Measurements from ENCODE around the gene GRK4.

The GRK4 gene

GRCh38 chr4:3073158-3074077 is 110.0 kb downstream of the GRK4 start:
- peak overlapping the region; percentile 55 to 76 for H3K4me3 ChIP-seq (ENCODE audit: low read depth in 1 of 2, low read length in 2 of 2)
- no peaks in the 10 kb centered on the region for H3K9me3 ChIP-seq (ENCODE audit: control insufficient read depth in 1 of 2, low read length in 2 of 2)
- H3K36me3 ChIP-seq (ENCODE audit: control insufficient read depth in 1 of 2, insufficient read depth in 2 of 2, low read length in 2 of 2), result no peaks in the 10 kb centered on the region
- peaks cover 0 to 21% of the 10 kb centered on the region in 2 donors for H3K4me1 ChIP-seq (ENCODE audit: control insufficient read depth in 1 of 2, insufficient read depth in 2 of 2, low read length in 2 of 2)
- H3K27ac ChIP-seq (ENCODE audit: low read length), result no peak overlapping the region
- H3K27me3 ChIP-seq (ENCODE audit: low read depth, low read length), result no peaks in the 10 kb centered on the region

GRCh38 chr4:3074078-3074845 is 110.9 kb downstream of the GRK4 start, which contains the start of the genes HTT and HTT-AS:
TSS of gene HTT (plus strand) at chr4:3074681. CDS start at chr4:3074826, 145 bp downstream.
TSS of gene HTT-AS (minus strand) at chr4:3074538.
- H3K36me3 ChIP-seq (ENCODE audit: control insufficient read depth in 1 of 2, insufficient read depth in 2 of 2, low read length in 2 of 2), result no peaks in the 10 kb centered on the region
- no peaks in the 10 kb centered on the region for H3K9me3 ChIP-seq (ENCODE audit: control insufficient read depth in 1 of 2, low read length in 2 of 2)
- H3K27ac ChIP-seq (ENCODE audit: low read length), result peak within 1 kb of the TSS; percentile 95
- H3K4me1 ChIP-seq (ENCODE audit: control insufficient read depth in 1 of 2, insufficient read depth in 2 of 2, low read length in 2 of 2), result peaks cover 0 to 21% of the 10 kb centered on the region in 2 donors
- H3K4me3 ChIP-seq (ENCODE audit: low read depth in 1 of 2, low read length in 2 of 2), result peak within 1 kb of the TSS; percentile 90 to 93
- no peaks in the 10 kb centered on the region for H3K27me3 ChIP-seq (ENCODE audit: low read depth, low read length)

GRCh38 chr4:3074846-3075651 is 111.7 kb downstream of the GRK4 start:
- peak overlapping the region; percentile 90 to 93 for H3K4me3 ChIP-seq (ENCODE audit: low read depth in 1 of 2, low read length in 2 of 2)
- H3K27me3 ChIP-seq (ENCODE audit: low read depth, low read length), result no peaks in the 10 kb centered on the region
- H3K4me1 ChIP-seq (ENCODE audit: control insufficient read depth in 1 of 2, insufficient read depth in 2 of 2, low read length in 2 of 2), result peaks cover 0 to 21% of the 10 kb centered on the region in 2 donors
- peak overlapping the region; percentile 95 for H3K27ac ChIP-seq (ENCODE audit: low read length)
- H3K9me3 ChIP-seq (ENCODE audit: control insufficient read depth in 1 of 2, low read length in 2 of 2), result no peaks in the 10 kb centered on the region
- H3K36me3 ChIP-seq (ENCODE audit: control insufficient read depth in 1 of 2, insufficient read depth in 2 of 2, low read length in 2 of 2), result no peaks in the 10 kb centered on the region

GRCh38 chr4:3075652-3075981 is 112.2 kb downstream of the GRK4 start:
- H3K4me1 ChIP-seq (ENCODE audit: control insufficient read depth in 1 of 2, insufficient read depth in 2 of 2, low read length in 2 of 2), result peaks cover 0 to 21% of the 10 kb centered on the region in 2 donors

GRCh38 chr4:3077796-3078195 is 114.4 kb downstream of the GRK4 start:
- H3K9me3 ChIP-seq (ENCODE audit: control insufficient read depth in 1 of 2, low read length in 2 of 2), result no peaks in the 10 kb centered on the region
- peaks cover 0 to 21% of the 10 kb centered on the region in 2 donors for H3K4me1 ChIP-seq (ENCODE audit: control insufficient read depth in 1 of 2, insufficient read depth in 2 of 2, low read length in 2 of 2)
- no peak overlapping the region for H3K27ac ChIP-seq (ENCODE audit: low read length)
- H3K4me3 ChIP-seq (ENCODE audit: low read depth in 1 of 2, low read length in 2 of 2), result no peak overlapping the region
- no peaks in the 10 kb centered on the region for H3K36me3 ChIP-seq (ENCODE audit: control insufficient read depth in 1 of 2, insufficient read depth in 2 of 2, low read length in 2 of 2)
- no peaks in the 10 kb centered on the region for H3K27me3 ChIP-seq (ENCODE audit: low read depth, low read length)

More at GRCh38 chr4:3075652-3075981, 112.2 kb downstream of the GRK4 start:
- Histone ChIP-seq H3K4me3 (ENCODE audit: low read depth in 1 of 2, low read length in 2 of 2) (peak overlapping the region; percentile 90 to 93), H3K27me3 (ENCODE audit: low read depth, low read length) (no peaks in the 10 kb centered on the region), H3K27ac (ENCODE audit: low read length) (peak overlapping the region; percentile 95), H3K9me3 (ENCODE audit: control insufficient read depth in 1 of 2, low read length in 2 of 2) (no peaks in the 10 kb centered on the region), H3K36me3 (ENCODE audit: control insufficient read depth in 1 of 2, insufficient read depth in 2 of 2, low read length in 2 of 2) (no peaks in the 10 kb centered on the region)

GRCh38 chr4:3079694-3080123 is 116.3 kb downstream of the GRK4 start:
- H3K27ac ChIP-seq (ENCODE audit: low read length), result no peak overlapping the region
- H3K4me1 ChIP-seq (ENCODE audit: control insufficient read depth in 1 of 2, insufficient read depth in 2 of 2, low read length in 2 of 2), result peaks cover 0 to 21% of the 10 kb centered on the region in 2 donors
- H3K36me3 ChIP-seq (ENCODE audit: control insufficient read depth in 1 of 2, insufficient read depth in 2 of 2, low read length in 2 of 2), result no peaks in the 10 kb centered on the region
- no peak overlapping the region for H3K4me3 ChIP-seq (ENCODE audit: low read depth in 1 of 2, low read length in 2 of 2)
- H3K27me3 ChIP-seq (ENCODE audit: low read depth, low read length), result no peaks in the 10 kb centered on the region
- H3K9me3 ChIP-seq (ENCODE audit: control insufficient read depth in 1 of 2, low read length in 2 of 2), result no peaks in the 10 kb centered on the region

GRCh38 chr4:3082925-3083515 is 119.6 kb downstream of the GRK4 start:
- Histone ChIP-seq H3K27me3 (ENCODE audit: low read depth, low read length) (no peaks in the 10 kb centered on the region), H3K4me1 (ENCODE audit: control insufficient read depth in 1 of 2, insufficient read depth in 2 of 2, low read length in 2 of 2) (peaks cover 0 to 2% of the 10 kb centered on the region in 2 donors), H3K36me3 (ENCODE audit: control insufficient read depth in 1 of 2, insufficient read depth in 2 of 2, low read length in 2 of 2) (peaks cover 9% of the 10 kb centered on the region in 2 donors), H3K9me3 (ENCODE audit: control insufficient read depth in 1 of 2, low read length in 2 of 2) (no peaks in the 10 kb centered on the region), H3K4me3 (ENCODE audit: low read depth in 1 of 2, low read length in 2 of 2) (no peak overlapping the region), H3K27ac (ENCODE audit: low read length) (no peak overlapping the region)

GRCh38 chr4:3083732-3084131 is 120.4 kb downstream of the GRK4 start:
- no peaks in the 10 kb centered on the region for H3K4me1 ChIP-seq (ENCODE audit: control insufficient read depth in 1 of 2, insufficient read depth in 2 of 2, low read length in 2 of 2)
- H3K27me3 ChIP-seq (ENCODE audit: low read depth, low read length), result no peaks in the 10 kb centered on the region
- H3K9me3 ChIP-seq (ENCODE audit: control insufficient read depth in 1 of 2, low read length in 2 of 2), result no peaks in the 10 kb centered on the region
- no peak overlapping the region for H3K27ac ChIP-seq (ENCODE audit: low read length)
- H3K4me3 ChIP-seq (ENCODE audit: low read depth in 1 of 2, low read length in 2 of 2), result no peak overlapping the region
- H3K36me3 ChIP-seq (ENCODE audit: control insufficient read depth in 1 of 2, insufficient read depth in 2 of 2, low read length in 2 of 2), result peaks cover 9 to 10% of the 10 kb centered on the region in 2 donors

- Histone ChIP-seq H3K9me3 (ENCODE audit: control insufficient read depth in 1 of 2, low read length in 2 of 2) (no peaks in the 10 kb centered on the region), H3K4me3 (ENCODE audit: low read depth in 1 of 2, low read length in 2 of 2) (no peak overlapping the region), H3K4me1 (ENCODE audit: control insufficient read depth in 1 of 2, insufficient read depth in 2 of 2, low read length in 2 of 2) (no peaks in the 10 kb centered on the region), H3K27ac (ENCODE audit: low read length) (no peak overlapping the region), H3K27me3 (ENCODE audit: low read depth, low read length) (no peaks in the 10 kb centered on the region), H3K36me3 (ENCODE audit: control insufficient read depth in 1 of 2, insufficient read depth in 2 of 2, low read length in 2 of 2) (peaks cover 9 to 10% of the 10 kb centered on the region in 2 donors)
Observed at GRCh38 chr4:3085948-3086670, 122.7 kb downstream of the GRK4 start.

GRCh38 chr4:3087115-3087797 is 123.9 kb downstream of the GRK4 start:
- no peak overlapping the region for H3K4me3 ChIP-seq (ENCODE audit: low read depth in 1 of 2, low read length in 2 of 2)
- peaks cover 9 to 10% of the 10 kb centered on the region in 2 donors for H3K36me3 ChIP-seq (ENCODE audit: control insufficient read depth in 1 of 2, insufficient read depth in 2 of 2, low read length in 2 of 2)
- H3K9me3 ChIP-seq (ENCODE audit: control insufficient read depth in 1 of 2, low read length in 2 of 2), result no peaks in the 10 kb centered on the region
- no peaks in the 10 kb centered on the region for H3K27me3 ChIP-seq (ENCODE audit: low read depth, low read length)
- H3K27ac ChIP-seq (ENCODE audit: low read length), result no peak overlapping the region
- H3K4me1 ChIP-seq (ENCODE audit: control insufficient read depth in 1 of 2, insufficient read depth in 2 of 2, low read length in 2 of 2), result no peaks in the 10 kb centered on the region

Data from muscle layer of duodenum (tissue), 2 donors.